Astrocyte (in vitro differentiated cells and primary cell): ENCODE data around the gene DYNC2I2. TPM values are rescaled to one million over a fixed set of nuclear protein-coding genes. Genes with fewer than 3 reads are reported as not detected.

Source experiments
- DNase-seq: peaks from one replicate; pipeline ENCODE4 v3.0.0-alpha.2; 2010; ENCODE audit warnings: low read depth
- FAIRE-seq: peaks from 2 replicates; lab custom pipeline; 2011; peaks lifted over from hg19 to GRCh38; lab: Jason Lieb, UNC
- H2AFZ ChIP-seq: 2 replicates; pipeline ENCODE4 v1.6.0; 2012; ENCODE audit warnings: low read depth, low read length, inconsistent platforms
- H3K27ac ChIP-seq: 2 replicates; pipeline ENCODE4 v1.5.1; 2011; ENCODE audit warnings: low read depth, low read length, inconsistent platforms
- H3K27me3 ChIP-seq: 2 replicates; pipeline ENCODE4 v1.6.0; 2011; ENCODE audit warnings: low read length, inconsistent platforms; ENCODE audit not compliant: insufficient read depth
- H3K36me3 ChIP-seq: 2 replicates; pipeline ENCODE4 v1.5.1; 2011; ENCODE audit warnings: low read length, inconsistent platforms; ENCODE audit not compliant: insufficient read depth
- H3K4me1 ChIP-seq: 2 replicates; pipeline ENCODE4 v1.5.1; 2011; ENCODE audit warnings: low read length, inconsistent platforms; ENCODE audit not compliant: insufficient read depth
- H3K4me2 ChIP-seq: 2 replicates; pipeline ENCODE4 v1.6.0; 2012; ENCODE audit warnings: low read length, inconsistent platforms
- H3K4me3 ChIP-seq: 2 replicates; pipeline ENCODE4 v1.5.1; 2011; ENCODE audit warnings: low read depth, mild to moderate bottlenecking, low read length, inconsistent platforms; ENCODE audit not compliant: insufficient read depth
- H3K79me2 ChIP-seq: 2 replicates; pipeline ENCODE4 v1.6.0; 2012; ENCODE audit warnings: mild to moderate bottlenecking, low read length, inconsistent platforms; ENCODE audit not compliant: insufficient read depth
- H3K9ac ChIP-seq: 2 replicates; pipeline ENCODE4 v1.6.0; 2012; ENCODE audit warnings: mild to moderate bottlenecking, low read length, inconsistent platforms
- H3K9me3 ChIP-seq: 2 replicates; pipeline ENCODE4 v1.5.1; 2012; ENCODE audit warnings: low read depth, mild to moderate bottlenecking, low read length, inconsistent platforms; ENCODE audit not compliant: insufficient read depth
- H4K20me1 ChIP-seq: 2 replicates; pipeline ENCODE4 v1.6.0; 2012; ENCODE audit warnings: low read length, inconsistent platforms; ENCODE audit not compliant: insufficient read depth
- H3K27ac Mint-ChIP-seq: one replicate; pipeline ENCODE4 v1.8.0; 2021; ENCODE audit warnings: mild to moderate bottlenecking, mixed read lengths; ENCODE audit not compliant: unreplicated experiment
- H3K27me3 Mint-ChIP-seq: one replicate; pipeline ENCODE4 v1.8.0; 2021; ENCODE audit warnings: low read depth, mixed read lengths; ENCODE audit not compliant: unreplicated experiment
- H3K36me3 Mint-ChIP-seq: one replicate; pipeline ENCODE4 v1.8.0; 2021; ENCODE audit warnings: low read depth, mixed read lengths; ENCODE audit not compliant: unreplicated experiment
- H3K4me1 Mint-ChIP-seq: one replicate; pipeline ENCODE4 v1.8.0; 2021; ENCODE audit warnings: low read depth, mixed read lengths; ENCODE audit not compliant: unreplicated experiment
- H3K4me3 Mint-ChIP-seq: one replicate; pipeline ENCODE4 v1.8.0; 2021; ENCODE audit warnings: mild to moderate bottlenecking, moderate library complexity, mixed read lengths; ENCODE audit not compliant: unreplicated experiment
- H3K9me3 Mint-ChIP-seq: one replicate; pipeline ENCODE4 v1.8.0; 2021; ENCODE audit warnings: mild to moderate bottlenecking, mixed read lengths; ENCODE audit not compliant: unreplicated experiment
- EZH2 ChIP-seq: IDR thresholded peaks from 2 replicates; pipeline ENCODE4 v1.6.1; 2012; ENCODE audit warnings: mild to moderate bottlenecking, low read length, inconsistent platforms; ENCODE audit not compliant: insufficient read depth
- total RNA-seq: library from RNA; stranded (reverse); gene quantifications from 2 replicates; pipeline ENCODE4 v1.2.1, GENCODE V29; 2021
- TF ChIP-seq, protein P1 (sequence below): IDR thresholded peaks from 2 replicates; pipeline ENCODE4 v1.5.1; 2011; ENCODE audit warnings: low read depth, mild to moderate bottlenecking, inconsistent platforms, low read length, moderate library complexity; ENCODE audit not compliant: insufficient read depth

The DYNC2I2 gene
- total RNA-seq, 1 donor from 2014 or later: 20.6 TPM

DNA sequence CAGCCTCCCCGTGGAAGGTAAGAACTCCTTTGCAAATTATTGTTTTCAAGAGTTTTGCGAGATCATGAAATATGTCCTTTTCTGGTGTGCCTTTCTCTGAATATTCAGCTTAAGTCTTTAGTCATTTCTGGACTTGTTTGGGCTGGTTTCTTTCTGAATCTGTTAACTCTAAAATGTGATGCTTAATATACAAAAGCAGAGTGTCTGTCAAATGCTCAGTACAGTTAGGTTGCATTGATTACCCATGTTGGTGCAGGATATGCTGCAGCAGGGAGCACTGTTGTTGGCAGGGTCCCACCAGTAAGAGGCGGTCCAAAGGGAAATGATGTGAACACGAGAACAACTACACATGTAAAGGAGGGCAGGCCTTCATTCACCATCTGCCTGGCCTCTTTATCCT lies 56.5 kb downstream of the DYNC2I2 start:
- no peak overlapping the region for H3K27ac ChIP-seq
- H3K4me2 ChIP-seq: no peak overlapping the region
- H2AFZ ChIP-seq: no peak overlapping the region
- no peak overlapping the region for H3K9ac ChIP-seq
- no peak overlapping the region for H3K4me3 ChIP-seq
- H3K4me1 ChIP-seq: no peaks in the 10 kb centered on the region
- TF ChIP-seq, protein P1, sequence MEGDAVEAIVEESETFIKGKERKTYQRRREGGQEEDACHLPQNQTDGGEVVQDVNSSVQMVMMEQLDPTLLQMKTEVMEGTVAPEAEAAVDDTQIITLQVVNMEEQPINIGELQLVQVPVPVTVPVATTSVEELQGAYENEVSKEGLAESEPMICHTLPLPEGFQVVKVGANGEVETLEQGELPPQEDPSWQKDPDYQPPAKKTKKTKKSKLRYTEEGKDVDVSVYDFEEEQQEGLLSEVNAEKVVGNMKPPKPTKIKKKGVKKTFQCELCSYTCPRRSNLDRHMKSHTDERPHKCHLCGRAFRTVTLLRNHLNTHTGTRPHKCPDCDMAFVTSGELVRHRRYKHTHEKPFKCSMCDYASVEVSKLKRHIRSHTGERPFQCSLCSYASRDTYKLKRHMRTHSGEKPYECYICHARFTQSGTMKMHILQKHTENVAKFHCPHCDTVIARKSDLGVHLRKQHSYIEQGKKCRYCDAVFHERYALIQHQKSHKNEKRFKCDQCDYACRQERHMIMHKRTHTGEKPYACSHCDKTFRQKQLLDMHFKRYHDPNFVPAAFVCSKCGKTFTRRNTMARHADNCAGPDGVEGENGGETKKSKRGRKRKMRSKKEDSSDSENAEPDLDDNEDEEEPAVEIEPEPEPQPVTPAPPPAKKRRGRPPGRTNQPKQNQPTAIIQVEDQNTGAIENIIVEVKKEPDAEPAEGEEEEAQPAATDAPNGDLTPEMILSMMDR: no peak
- no peak for TF ChIP-seq EZH2
- Mint-ChIP-seq H3K27me3 (no peaks in the 10 kb centered on the region), H3K27ac (no peak overlapping the region), H3K4me1 (no peaks in the 10 kb centered on the region), H3K4me3 (no peak overlapping the region), H3K36me3 (peaks cover 22% of the 10 kb centered on the region), H3K9me3 (no peaks in the 10 kb centered on the region)
- peaks cover 43% of the 10 kb centered on the region for H4K20me1 ChIP-seq
- peaks cover 68% of the 10 kb centered on the region for H3K36me3 ChIP-seq
- DNase-seq (no peak), FAIRE-seq (no peak)
- H3K79me2 ChIP-seq: peaks cover 3% of the 10 kb centered on the region
- no peaks in the 10 kb centered on the region for H3K9me3 ChIP-seq
- no peaks in the 10 kb centered on the region for H3K27me3 ChIP-seq

DNA sequence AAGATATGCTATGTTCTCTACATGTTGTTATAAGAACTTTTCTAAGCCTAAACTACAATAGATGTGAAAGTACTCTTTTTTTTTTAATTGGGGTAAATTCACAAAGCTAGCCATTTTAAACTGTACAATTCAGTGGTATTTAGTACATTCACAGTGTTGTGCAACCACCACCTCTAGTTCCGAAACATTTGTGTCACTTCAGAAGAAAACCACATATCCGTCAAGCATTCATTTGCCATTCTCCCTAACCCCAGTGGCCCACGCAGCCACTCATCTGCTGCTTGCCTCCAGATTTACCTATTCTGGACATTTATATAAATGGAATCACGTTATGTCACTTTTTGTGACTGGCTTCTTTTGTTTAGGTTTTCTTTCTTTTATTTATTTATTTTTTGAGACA lies 61.2 kb downstream of the DYNC2I2 start:
- Histone ChIP-seq H3K9ac (no peak overlapping the region), H3K79me2 (peaks cover 9% of the 10 kb centered on the region), H2AFZ (no peak overlapping the region), H4K20me1 (peaks cover 48% of the 10 kb centered on the region), H3K36me3 (peaks cover 74% of the 10 kb centered on the region), H3K4me3 (no peak overlapping the region), H3K27me3 (no peaks in the 10 kb centered on the region), H3K27ac (no peak overlapping the region), H3K4me1 (no peaks in the 10 kb centered on the region), H3K9me3 (no peaks in the 10 kb centered on the region), H3K4me2 (no peak overlapping the region)
- no peak overlapping the region for H3K4me3 Mint-ChIP-seq
- TF ChIP-seq, protein P1: no peak
- TF ChIP-seq EZH2: no peak
- DNase-seq: no peak
- no peaks in the 10 kb centered on the region for H3K9me3 Mint-ChIP-seq
- no peak overlapping the region for H3K27ac Mint-ChIP-seq
- H3K36me3 Mint-ChIP-seq: peaks cover 36% of the 10 kb centered on the region
- no peaks in the 10 kb centered on the region for H3K27me3 Mint-ChIP-seq
- no peaks in the 10 kb centered on the region for H3K4me1 Mint-ChIP-seq
- no peak for FAIRE-seq

DNA sequence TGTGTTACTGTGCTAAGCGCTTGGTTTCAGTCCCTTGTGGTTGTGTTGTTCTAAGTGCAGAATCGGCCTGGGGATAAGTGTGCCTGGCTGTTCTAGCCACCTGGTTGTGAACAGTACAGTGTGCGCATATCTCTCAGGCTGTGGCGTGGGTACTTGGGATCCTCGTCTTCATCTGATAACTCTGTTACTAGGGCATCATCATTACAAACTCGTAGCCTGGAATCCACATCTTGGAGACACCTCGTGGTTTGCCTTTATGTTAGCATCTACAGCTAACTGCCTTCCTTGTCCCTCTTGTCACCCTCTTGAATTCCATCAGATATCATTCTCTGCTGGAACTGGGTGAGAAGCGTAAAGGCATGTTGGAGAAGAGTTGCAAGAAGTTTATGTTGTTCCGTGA lies 62.8 kb downstream of the DYNC2I2 start:
- Mint-ChIP-seq H3K4me1 (no peaks in the 10 kb centered on the region), H3K36me3 (peaks cover 31% of the 10 kb centered on the region), H3K27me3 (no peaks in the 10 kb centered on the region), H3K27ac (no peak overlapping the region), H3K9me3 (no peaks in the 10 kb centered on the region), H3K4me3 (no peak overlapping the region)
- Histone ChIP-seq H3K27me3 (no peaks in the 10 kb centered on the region), H4K20me1 (peaks cover 48% of the 10 kb centered on the region), H3K4me1 (no peaks in the 10 kb centered on the region), H3K27ac (no peak overlapping the region), H3K4me2 (no peak overlapping the region), H2AFZ (no peak overlapping the region), H3K9ac (no peak overlapping the region), H3K4me3 (no peak overlapping the region), H3K79me2 (peaks cover 9% of the 10 kb centered on the region), H3K9me3 (no peaks in the 10 kb centered on the region), H3K36me3 (peaks cover 69% of the 10 kb centered on the region)
- TF ChIP-seq, protein P1: no peak
- TF ChIP-seq EZH2: no peak
- no peak for FAIRE-seq
- no peak for DNase-seq
